GM19025 (cell line): ENCODE results near the gene FOXO6.

Source experiments
- ATAC-seq: cut with Tn5 transposase; IDR thresholded peaks from one replicate; pipeline ENCODE4 v1.9.1; 2021; ENCODE audit warnings: mild to moderate bottlenecking, low read depth, moderate library complexity; ENCODE audit not compliant: unreplicated experiment

Gene FOXO6

GRCh38 chr1:41397020-41397419 is 35.8 kb downstream of the FOXO6 start:
- ATAC-seq = no peak

- ATAC-seq = no peak
These were observed 36.6 kb downstream of the FOXO6 start for GRCh38 chr1:41397753-41398330.

- no peak for ATAC-seq
These were observed 38.0 kb downstream of the FOXO6 start for GRCh38 chr1:41399145-41399795.

DNA sequence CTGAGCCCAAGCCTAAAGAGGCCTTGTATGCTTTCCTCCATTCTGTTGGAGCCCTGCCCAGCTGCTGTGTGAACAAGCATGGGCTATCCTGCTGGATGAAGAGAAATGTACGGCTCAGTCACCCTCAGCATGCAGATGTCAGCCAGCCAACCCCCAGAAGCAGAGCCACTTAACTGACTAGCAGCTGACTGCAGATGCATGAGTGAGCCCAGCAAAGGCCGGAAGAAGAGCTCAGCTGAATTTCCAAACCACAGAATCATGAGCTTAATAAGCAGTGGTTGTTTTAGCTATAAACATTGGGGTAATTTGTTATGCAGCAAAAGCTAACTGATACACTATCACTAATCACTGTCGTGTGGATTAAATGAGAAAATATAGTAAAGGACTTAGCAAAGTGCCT is 39.0 kb downstream of the FOXO6 start:
- no peak for ATAC-seq

- ATAC-seq = no peak
These were observed 40.7 kb downstream of the FOXO6 start for GRCh38 chr1:41401899-41402298.

DNA sequence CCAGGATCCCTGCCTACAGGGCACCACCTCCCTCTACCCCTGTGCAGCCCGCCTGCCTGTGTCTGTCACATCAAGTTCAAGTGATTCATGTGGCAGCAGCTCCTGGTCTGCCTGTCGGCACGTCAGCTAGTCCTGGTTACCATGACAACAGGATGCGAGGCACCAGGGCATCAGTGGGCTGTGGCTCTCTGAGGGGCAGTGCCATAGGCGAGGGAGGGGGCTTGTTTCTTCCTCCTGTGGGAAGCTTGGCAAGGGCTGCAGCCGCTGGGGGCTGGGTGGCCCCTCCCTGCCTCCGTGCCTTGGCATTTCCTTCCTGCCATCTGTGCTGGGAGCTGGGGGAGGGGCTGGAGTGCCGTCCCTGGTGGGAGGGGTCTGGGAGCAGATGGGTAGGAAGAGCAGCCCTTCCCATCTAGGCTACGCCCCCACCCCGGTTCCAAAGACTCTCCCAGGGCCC is 43.1 kb downstream of the FOXO6 start:
- ATAC-seq = no peak

GRCh38 chr1:41407664-41408252 is 46.5 kb downstream of the FOXO6 start:
- no peak for ATAC-seq

DNA sequence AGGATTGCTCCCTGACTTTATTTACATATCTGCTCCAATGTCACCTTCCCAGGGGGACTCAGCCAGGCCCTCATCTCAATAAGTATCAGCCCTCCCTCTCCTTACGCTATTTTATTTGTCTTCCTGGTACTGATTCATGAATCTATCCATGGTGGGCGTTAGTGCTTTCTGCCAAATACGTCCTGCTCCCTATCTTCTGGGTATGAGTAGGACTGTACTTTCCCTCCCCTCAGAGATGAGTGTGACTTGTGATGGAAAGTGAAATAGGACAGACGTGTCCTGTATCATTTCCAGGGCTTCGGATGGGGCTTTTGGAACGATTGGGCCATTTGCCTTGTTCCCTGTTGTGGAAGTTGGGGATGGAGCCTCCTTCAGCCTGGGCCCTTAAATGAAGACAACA is 47.5 kb downstream of the FOXO6 start:
- no peak for ATAC-seq

DNA sequence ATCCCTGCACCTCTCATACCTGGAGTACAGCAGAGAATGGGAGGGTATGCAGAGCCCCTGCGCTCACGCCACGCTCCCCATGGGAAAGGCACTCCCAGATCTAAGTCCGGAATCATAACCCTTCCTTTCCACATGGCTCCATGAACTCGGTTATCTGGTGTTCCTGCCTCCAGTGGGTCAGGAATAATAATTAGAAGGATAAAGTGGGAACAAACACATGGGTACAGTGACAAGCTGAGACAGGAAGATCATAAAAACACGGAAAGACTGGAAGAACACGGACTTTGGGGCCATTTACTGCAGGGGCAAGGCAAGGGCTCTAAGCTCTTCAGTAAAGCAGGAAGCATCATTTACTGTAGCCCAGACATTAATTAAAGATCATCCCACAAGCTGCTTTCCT is 48.6 kb downstream of the FOXO6 start:
- ATAC-seq = no peak

GRCh38 chr1:41410462-41410861 is 49.2 kb downstream of the FOXO6 start:
- ATAC-seq = no peak

DNA sequence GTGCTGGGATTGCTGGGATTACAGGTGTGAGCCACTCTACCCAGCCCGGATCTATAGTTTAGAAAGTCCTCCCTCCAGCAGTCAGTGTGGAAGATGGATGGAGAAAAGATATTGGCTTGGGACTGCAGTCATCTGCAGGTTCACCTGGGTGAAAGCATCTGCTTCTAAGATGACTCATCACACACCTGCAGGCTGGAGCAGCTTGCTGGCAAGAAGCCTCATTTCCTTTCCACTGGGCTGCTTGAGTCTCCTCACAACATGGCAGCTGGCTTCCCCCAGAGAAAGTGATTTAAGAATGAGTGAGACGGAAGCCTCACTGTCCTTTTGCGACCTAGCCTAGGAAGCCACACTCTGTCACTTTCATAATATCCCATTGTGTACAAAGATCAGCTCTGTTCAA is 50.0 kb downstream of the FOXO6 start:
- ATAC-seq = no peak

DNA sequence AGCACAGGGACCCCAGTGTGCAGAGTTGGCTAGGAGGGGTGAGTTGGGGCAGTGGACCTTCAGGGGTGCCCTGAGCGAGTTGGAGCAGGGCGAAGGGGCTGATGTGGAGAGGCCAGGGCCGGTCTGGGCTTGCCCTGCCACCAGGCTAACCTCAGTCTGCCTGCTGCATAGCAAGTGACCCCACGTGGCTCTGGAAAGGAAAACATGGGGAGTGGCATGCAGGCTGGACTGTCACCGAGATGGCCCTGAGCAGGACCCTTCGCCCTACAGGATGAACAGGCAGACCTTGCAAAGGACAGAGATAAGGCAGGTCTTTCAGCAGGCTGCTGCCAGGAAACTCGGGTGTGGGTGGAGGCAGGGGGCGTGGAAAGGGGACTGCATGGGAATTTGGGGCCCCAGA is 51.5 kb downstream of the FOXO6 start:
- no peak for ATAC-seq

- no peak for ATAC-seq
These were observed 52.6 kb downstream of the FOXO6 start for GRCh38 chr1:41413748-41414281.

DNA sequence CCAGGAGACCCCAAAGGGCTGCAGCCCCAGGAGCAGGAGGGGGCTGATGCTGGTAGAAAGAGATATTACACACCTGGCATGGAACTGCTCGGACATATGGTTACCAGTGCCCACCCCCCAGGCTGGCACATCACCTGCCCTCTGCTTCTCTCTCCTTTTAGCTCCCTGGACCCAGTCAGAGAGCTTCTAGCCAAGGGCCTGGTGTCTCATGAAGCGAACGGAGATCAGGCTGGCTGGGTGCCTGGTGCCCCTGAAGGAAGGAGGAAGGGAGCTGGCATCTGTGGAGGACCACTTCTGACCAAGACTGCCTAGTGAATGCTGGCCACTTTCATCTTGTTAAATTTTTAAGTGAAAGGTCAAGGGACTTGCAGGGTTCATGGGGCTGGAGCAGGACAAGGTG is 53.1 kb downstream of the FOXO6 start:
- no peak for ATAC-seq

GRCh38 chr1:41414716-41415306 is 53.6 kb downstream of the FOXO6 start:
- ATAC-seq = no peak

- no peak for ATAC-seq
These were observed 54.8 kb downstream of the FOXO6 start for GRCh38 chr1:41416081-41416480.

DNA sequence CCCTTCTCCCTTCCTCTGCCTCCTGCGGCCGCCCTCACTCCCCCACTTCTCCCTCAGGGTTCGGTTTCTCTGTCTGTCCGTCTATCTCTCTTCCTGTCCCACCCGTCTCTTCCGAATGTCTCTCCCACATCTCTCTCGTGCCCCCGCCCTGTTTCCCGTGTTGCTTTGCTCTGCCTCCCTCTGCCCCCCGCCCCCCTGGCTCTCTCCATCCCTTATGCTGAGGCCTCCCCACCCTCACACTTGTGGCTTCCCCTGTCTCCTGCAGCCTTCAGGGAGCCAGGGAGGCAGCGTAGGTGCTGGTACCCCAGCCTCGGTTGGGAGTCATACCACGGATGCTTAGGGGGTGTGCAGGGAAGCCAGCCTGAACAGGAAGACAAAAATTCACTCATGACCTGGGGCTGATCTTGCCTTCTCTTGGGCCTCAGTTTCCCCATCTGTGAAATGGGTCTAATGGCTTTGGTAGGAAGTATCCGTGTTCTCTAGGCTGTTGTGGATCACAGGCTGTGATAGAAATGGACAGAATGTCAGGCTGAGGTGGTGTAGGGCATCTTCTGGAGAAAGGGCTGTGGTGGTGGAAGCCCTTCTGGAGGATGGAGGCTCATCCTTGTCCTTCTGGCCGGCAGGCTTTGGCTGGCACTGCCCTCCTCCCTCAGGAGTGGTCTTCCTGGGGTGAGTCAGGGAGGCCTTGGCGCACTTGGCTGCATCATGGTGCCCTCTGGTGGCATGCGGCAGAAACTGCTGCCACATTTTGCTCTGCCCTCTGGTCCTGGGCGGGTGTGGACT is 55.5 kb downstream of the FOXO6 start:
- no peak for ATAC-seq

DNA sequence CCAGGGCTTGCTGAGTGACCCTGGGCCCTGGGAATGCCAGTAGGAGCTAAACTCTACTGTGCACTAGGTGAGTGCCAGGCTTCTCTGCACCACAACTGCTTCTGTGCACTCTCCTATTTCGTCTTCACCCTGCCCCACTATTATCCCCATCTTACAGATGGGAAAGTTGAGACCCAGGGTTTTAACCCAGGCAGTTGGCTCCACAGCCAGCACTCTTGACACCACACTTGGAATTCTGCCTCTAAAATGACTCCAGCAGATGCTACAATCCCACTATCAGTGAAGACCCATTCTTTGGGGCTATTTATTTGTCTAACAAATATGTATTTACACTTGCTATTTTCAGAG is 56.1 kb downstream of the FOXO6 start:
- no peak for ATAC-seq

GRCh38 chr1:41417746-41418145 is 56.5 kb downstream of the FOXO6 start:
- ATAC-seq = no peak

GRCh38 chr1:41418857-41419583 is 57.8 kb downstream of the FOXO6 start:
- no peak for ATAC-seq
